Endothelial cell of umbilical vein (primary cell): ENCODE measurements around the gene SPATA31D3. TPM values are rescaled to one million over a fixed set of nuclear protein-coding genes. Genes with fewer than 3 reads are reported as not detected.

Experiments
- BruUV-seq: library from RNA; stranded (reverse); fragments of 400-500 nt; replicated peaks from 2 replicates; lab custom pipeline; 2021; lab: Mats Ljungman, UMichigan
- CTCF ChIA-PET: fragments of 300-600, 350-600 bp; sonication (Branson Sonifier 250); formaldehyde crosslinking; loops from one replicate; lab custom pipeline; 2021; ENCODE audit warnings: antibody characterized with exemption, inconsistent platforms; lab: Charles Lee
- POLR2A ChIA-PET: fragments of 300-600, 350-600 bp; sonication (Branson Sonifier 250); formaldehyde crosslinking; loops from one replicate; lab custom pipeline; 2021; ENCODE audit warnings: antibody characterized with exemption, inconsistent platforms; lab: Charles Lee
- DNase-seq: peaks from one replicate; pipeline ENCODE4 v3.0.0-alpha.2; 2011; ENCODE audit warnings: low read depth, low spot score
- FAIRE-seq: peaks from 2 replicates; lab custom pipeline; 2011; peaks lifted over from hg19 to GRCh38; lab: Jason Lieb, UNC
- H2AFZ ChIP-seq: 2 replicates; pipeline ENCODE4 v1.6.0; 2012; ENCODE audit warnings: low read depth, low read length, control low read depth, inconsistent platforms
- H3K27ac ChIP-seq: 2 replicates; pipeline ENCODE4 v1.5.1; 2011; ENCODE audit warnings: low read depth, mild to moderate bottlenecking, control low read depth, low read length, moderate library complexity; ENCODE audit not compliant: insufficient read depth
- H3K27me3 ChIP-seq, 2 experiments: 2 replicates each; pipeline versions ENCODE4 v1.6.0 to v1.6.1; 2011; ENCODE audit warnings: low read length in 2 of 2, mixed read lengths in 1 of 2; ENCODE audit not compliant: control insufficient read depth in 2 of 2, insufficient read depth in 2 of 2
- H3K36me3 ChIP-seq, 2 experiments: 2 replicates in 1 of 2; 3 replicates in 1 of 2; pipeline ENCODE4 v1.5.1; 2011; ENCODE audit warnings: low read length in 2 of 2, mild to moderate bottlenecking in 1 of 2, moderate library complexity in 1 of 2; ENCODE audit not compliant: control insufficient read depth in 2 of 2, insufficient read depth in 2 of 2; ENCODE audit errors: extremely low read depth in 1 of 2
- H3K4me1 ChIP-seq: 3 replicates; pipeline ENCODE4 v1.5.1; 2011; ENCODE audit warnings: mild to moderate bottlenecking, low read length; ENCODE audit not compliant: control insufficient read depth, insufficient read depth; ENCODE audit errors: extremely low read depth
- H3K4me2 ChIP-seq: 2 replicates; pipeline ENCODE4 v1.6.1; 2011; ENCODE audit warnings: low read length, control low read depth, mixed read lengths; ENCODE audit not compliant: insufficient read depth
- H3K4me3 ChIP-seq, 3 experiments: fragments of 200-600 bp in 1 of 3; sonication (generic), shearing (Covaris generic) in 1 of 3; replicated peaks in 1 of 3; 2 replicates each; pipeline ENCODE4 v1.5.1; 2011 to 2016; ENCODE audit warnings: control low read depth in 3 of 3, low read length in 3 of 3, mild to moderate bottlenecking in 2 of 3, inconsistent platforms in 1 of 3, low read depth in 1 of 3, moderate library complexity in 1 of 3; ENCODE audit not compliant: insufficient read depth in 1 of 3
- H3K79me2 ChIP-seq: 2 replicates; pipeline ENCODE4 v1.6.0; 2012; ENCODE audit warnings: low read length, inconsistent platforms; ENCODE audit not compliant: control insufficient read depth, insufficient read depth
- H3K9ac ChIP-seq: replicated peaks from 2 replicates; pipeline ENCODE3; 2011; ENCODE audit warnings: low read length, control low read depth; ENCODE audit not compliant: insufficient read depth; ENCODE audit errors: extremely low read depth
- H3K9me1 ChIP-seq: replicated peaks from 3 replicates; pipeline ENCODE4 v1.6.0; 2011; ENCODE audit warnings: mild to moderate bottlenecking, low read length; ENCODE audit not compliant: control insufficient read depth, insufficient read depth; ENCODE audit errors: extremely low read depth
- H3K9me3 ChIP-seq: replicated peaks from 2 replicates; pipeline ENCODE4 v1.5.1; 2012; ENCODE audit warnings: low read length, inconsistent platforms; ENCODE audit not compliant: control insufficient read depth, insufficient read depth
- H4K20me1 ChIP-seq: replicated peaks from 2 replicates; pipeline ENCODE3; 2011; ENCODE audit warnings: mild to moderate bottlenecking, low read length; ENCODE audit not compliant: control insufficient read depth, insufficient read depth; ENCODE audit errors: extremely low read depth
- CTCF ChIP-seq, 2 donors: IDR thresholded peaks; 1 replicate in 1 of 2; 2 replicates in 1 of 2; pipeline ENCODE4 v1.5.1; 2011; ENCODE audit warnings: low read length in 2 of 2, mild to moderate bottlenecking in 2 of 2, moderate library complexity in 2 of 2, control low read depth in 1 of 2, inconsistent platforms in 1 of 2, low read depth in 1 of 2; ENCODE audit not compliant: insufficient read depth in 1 of 2; ENCODE audit errors: extremely low read depth in 1 of 2
- EZH2 ChIP-seq: IDR thresholded peaks from 2 replicates; pipeline ENCODE4 v1.6.1; 2012; ENCODE audit warnings: borderline replicate concordance, low read depth, mild to moderate bottlenecking, moderate library complexity, low read length, inconsistent platforms; ENCODE audit not compliant: severe bottlenecking
- FOS ChIP-seq: IDR thresholded peaks from 2 replicates; pipeline ENCODE4 v1.6.1; 2011; ENCODE audit warnings: mild to moderate bottlenecking, low read length, moderate library complexity, borderline replicate concordance; ENCODE audit not compliant: insufficient read depth
- GATA2 ChIP-seq: IDR thresholded peaks from 2 replicates; pipeline ENCODE4 v1.7.0; 2011; ENCODE audit warnings: low read depth, mild to moderate bottlenecking, moderate library complexity, mixed read lengths, low read length; ENCODE audit not compliant: insufficient read length, insufficient read depth
- JUN ChIP-seq: IDR thresholded peaks from 2 replicates; pipeline ENCODE4 v1.6.1; 2011; ENCODE audit warnings: borderline replicate concordance, low read depth; ENCODE audit not compliant: insufficient read length, insufficient read depth
- MAX ChIP-seq: IDR thresholded peaks from 2 replicates; pipeline ENCODE4 v1.6.1; 2011; ENCODE audit not compliant: insufficient read depth, insufficient read length
- MYC ChIP-seq: IDR thresholded peaks from one replicate; pipeline ENCODE4 v1.6.1; 2011; ENCODE audit warnings: mild to moderate bottlenecking, low read depth, low read length
- POLR2A ChIP-seq: IDR thresholded peaks from 2 replicates; pipeline ENCODE4 v1.6.1; 2012; ENCODE audit warnings: low read depth, mild to moderate bottlenecking, control low read depth, low read length
- POLR2AphosphoS5 ChIP-seq: IDR thresholded peaks from 2 replicates; pipeline ENCODE4 v1.6.1; 2012; ENCODE audit warnings: low read depth, mild to moderate bottlenecking, control low read depth, low read length, moderate library complexity; ENCODE audit not compliant: insufficient read depth
- dilution Hi-C: fragments of 300-500 bp; cut with MboI; formaldehyde crosslinking; loops from one replicate; pipeline ENCODE4 v1.15.0; 2019; ENCODE audit warnings: low sequenced_read_pairs; ENCODE audit not compliant: extremely low pct_ligation_motif_present
- intact Hi-C: fragments of 100-400 bp; cut with micrococcal nuclease; formaldehyde crosslinking; loops from one replicate; pipeline ENCODE4 v1.10.0; 2022
- polyA plus RNA-seq, 4 experiments: library from polyadenylated mRNA; depleted of rRNA in 3 of 4; stranded (reverse) in 3 of 4; unstranded in 1 of 4; fragments of >200 nt; gene quantifications; 2 replicates each; pipeline versions ENCODE4 v1.2.1 to v1.2.3, GENCODE V29; 2011 to 2012; ENCODE audit warnings: missing spikeins in 1 of 4
- total RNA-seq: library from RNA; stranded (reverse); gene quantifications from 2 replicates; pipeline ENCODE4 v1.2.3, GENCODE V29; 2021

Gene SPATA31D3
- total and polyA plus RNA-seq, 2 donors (not counting 3 experiments of a cell fraction or from before 2014, with no cell fraction given): not detected

DNA sequence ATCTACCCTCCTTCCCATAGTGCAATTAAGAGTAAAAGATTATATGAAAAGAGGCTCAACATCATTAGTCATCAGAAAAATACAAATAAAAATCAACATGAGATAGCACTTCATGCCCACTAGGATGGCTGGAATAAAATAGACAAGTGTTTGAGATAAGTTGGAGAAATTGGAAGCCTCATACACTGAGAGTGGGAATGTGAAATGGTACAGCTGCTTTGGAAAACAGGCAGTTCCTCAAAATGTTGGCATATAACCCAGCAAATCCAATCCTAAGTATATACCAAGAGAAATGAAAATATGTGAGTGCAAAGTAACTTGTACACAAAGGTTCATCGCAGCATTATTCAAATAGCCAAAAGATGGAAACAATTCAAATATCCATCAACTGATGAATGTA, 9.8 kb downstream of the SPATA31D3 start:
- intact Hi-C loops: loop anchor here (10.0 kb wide), 1 partner anchor 448 kb away; no protein-coding TSS in a partner anchor
- TF ChIP-seq CTCF (IDR thresholded peaks at IDR 0.05; ENCODE audit: extremely low read depth in 1 of 2, insufficient read depth in 1 of 2, low read depth in 1 of 2, low read length in 2 of 2): no peak
- no peak for TF ChIP-seq MAX
- no peak for TF ChIP-seq POLR2AphosphoS5
- TF ChIP-seq JUN: no peak
- no peak for TF ChIP-seq FOS
- no peak for TF ChIP-seq GATA2
- TF ChIP-seq POLR2A: no peak
- TF ChIP-seq MYC: no peak
- TF ChIP-seq EZH2: no peak
- no TSS peak for BruUV-seq

More for the DNA sequence above, 9.8 kb downstream of the SPATA31D3 start:
- H3K9ac ChIP-seq: no peak overlapping the region
- H3K9me1 ChIP-seq: no peaks in the 10 kb centered on the region
- no peak overlapping the region for H3K4me3 ChIP-seq
- ChIA-PET CTCF (no interaction called here), POLR2A (no interaction called here)
- H4K20me1 ChIP-seq: no peaks in the 10 kb centered on the region
- FAIRE-seq (no peak), DNase-seq (no peak)
- H3K79me2 ChIP-seq: no peaks in the 10 kb centered on the region
- H3K27ac ChIP-seq: no peak overlapping the region
- H3K9me3 ChIP-seq: no peaks in the 10 kb centered on the region
- no peaks in the 10 kb centered on the region for H3K4me1 ChIP-seq
- no peaks in the 10 kb centered on the region for H3K27me3 ChIP-seq
- no peak overlapping the region for H2AFZ ChIP-seq
- H3K36me3 ChIP-seq: no peaks in the 10 kb centered on the region
- no peak overlapping the region for H3K4me2 ChIP-seq
- dilution Hi-C loops: no loop called here
